ENCODE measurements around the gene FOXD3. TPM values are rescaled to one million over a fixed set of nuclear protein-coding genes. Genes with fewer than 3 reads are reported as not detected.

Gene FOXD3
- total and polyA plus RNA-seq, 2 experiments from 2014 or later: 13.8 to 49.0 TPM

GRCh38 chr1:63321066-63321784 is 1.1 kb upstream of the FOXD3 start:
- H4K20me1 ChIP-seq (replicated peaks; ENCODE audit: insufficient read depth): no peaks in the 10 kb centered on the region
- peak overlapping the region; percentile 80 for H3K4me2 ChIP-seq
- peaks cover 33% of the 10 kb centered on the region for H3K36me3 Mint-ChIP-seq (ENCODE audit: low read depth)
- no peaks in the 10 kb centered on the region for H3K36me3 ChIP-seq (ENCODE audit: insufficient read depth)
- H3K9me2 ChIP-seq (ENCODE audit: insufficient read depth): no peaks in the 10 kb centered on the region
- peaks cover 36% of the 10 kb centered on the region for H3K4me1 ChIP-seq (ENCODE audit: insufficient read depth)
- peak; percentile 69 for DNase-seq (ENCODE audit: low spot score)
- H3K4me1 Mint-ChIP-seq: peaks cover 30% of the 10 kb centered on the region
- ATAC-seq: peak; percentile 1; the same call in 2 of the 3 replicates
- peak; percentile 56; the same call in 1 of the 2 replicates for TF ChIP-seq NANOG (IDR thresholded peaks at IDR 0.05; ENCODE audit: borderline replicate concordance)
- TF ChIP-seq EZH2phosphoT487 (IDR thresholded peaks at IDR 0.05; ENCODE audit: unreplicated experiment): no peak
- TF ChIP-seq ETS1 (IDR thresholded peaks at IDR 0.05): peak; percentile 41; the same call in 1 of the 2 replicates
- TF ChIP-seq POLR2AphosphoS5 (IDR thresholded peaks at IDR 0.05; ENCODE audit: low read depth): peak; percentile 64
- TF ChIP-seq ZNF462 (CRISPR knock-in tag; IDR thresholded peaks at IDR 0.05): no peak
- H3F3A ChIP-seq (replicated peaks; ENCODE audit: low read depth): peaks cover 12% of the 10 kb centered on the region; the same call in 1 of the 2 replicates
- H3K27ac Mint-ChIP-seq: peak overlapping the region; percentile 93
- H3K27ac ChIP-seq (ENCODE audit: low read depth): peak overlapping the region; percentile 92
- no peak overlapping the region for H2AFZ ChIP-seq
- peak overlapping the region; percentile 61 for H3K4me3 ChIP-seq
- peak overlapping the region; percentile 94 for H3K4me3 Mint-ChIP-seq
- H3K79me2 ChIP-seq (replicated peaks; ENCODE audit: insufficient read depth): peaks cover 27% of the 10 kb centered on the region
- H3K9me3 Mint-ChIP-seq: peaks cover 4% of the 10 kb centered on the region; the same call in 2 of the 3 replicates
- peaks cover 55% of the 10 kb centered on the region for H3K27me3 ChIP-seq (ENCODE audit: insufficient read depth)
- peaks cover 64% of the 10 kb centered on the region for H3K27me3 Mint-ChIP-seq (ENCODE audit: insufficient read depth, low read depth, poor library complexity)
